ENCODE data around the gene CXCR6.

The CXCR6 gene

GRCh38 chr3:45933591-45933990 lies 9.7 kb upstream of the CXCR6 start:
- H3K4me3 ChIP-seq (ENCODE audit: low read depth, low read length), result no peak overlapping the region
- no peak for DNase-seq (ENCODE audit: low read depth)
- no peak for TF ChIP-seq CTCF (IDR thresholded peaks at IDR 0.05; ENCODE audit: control insufficient read depth, extremely low read depth, insufficient read depth)

DNA sequence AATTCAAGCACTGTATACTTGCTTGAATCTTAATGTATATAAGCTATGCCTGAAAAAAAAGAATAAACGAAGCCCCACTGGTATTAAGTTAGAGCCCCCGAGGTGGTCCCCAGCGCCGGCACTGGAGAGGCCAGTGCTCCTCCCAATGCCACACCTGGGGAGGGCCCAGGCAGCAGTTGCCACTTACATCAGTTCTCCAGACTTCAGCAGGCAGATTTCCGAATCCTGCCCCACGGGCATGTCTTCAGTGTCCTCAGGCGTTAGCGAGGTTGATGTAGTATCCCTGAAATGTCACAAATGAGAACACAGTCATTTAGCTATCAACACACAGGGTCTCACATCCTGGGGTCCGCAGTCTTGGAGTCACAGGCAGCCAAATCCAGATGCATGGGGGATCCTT lies 7.0 kb upstream of the CXCR6 start:
- DNase-seq (ENCODE audit: low read depth), result no peak
- no peak overlapping the region for H3K4me3 ChIP-seq (ENCODE audit: low read depth, low read length)
- TF ChIP-seq CTCF (IDR thresholded peaks at IDR 0.05; ENCODE audit: control insufficient read depth, extremely low read depth, insufficient read depth), result no peak

DNA sequence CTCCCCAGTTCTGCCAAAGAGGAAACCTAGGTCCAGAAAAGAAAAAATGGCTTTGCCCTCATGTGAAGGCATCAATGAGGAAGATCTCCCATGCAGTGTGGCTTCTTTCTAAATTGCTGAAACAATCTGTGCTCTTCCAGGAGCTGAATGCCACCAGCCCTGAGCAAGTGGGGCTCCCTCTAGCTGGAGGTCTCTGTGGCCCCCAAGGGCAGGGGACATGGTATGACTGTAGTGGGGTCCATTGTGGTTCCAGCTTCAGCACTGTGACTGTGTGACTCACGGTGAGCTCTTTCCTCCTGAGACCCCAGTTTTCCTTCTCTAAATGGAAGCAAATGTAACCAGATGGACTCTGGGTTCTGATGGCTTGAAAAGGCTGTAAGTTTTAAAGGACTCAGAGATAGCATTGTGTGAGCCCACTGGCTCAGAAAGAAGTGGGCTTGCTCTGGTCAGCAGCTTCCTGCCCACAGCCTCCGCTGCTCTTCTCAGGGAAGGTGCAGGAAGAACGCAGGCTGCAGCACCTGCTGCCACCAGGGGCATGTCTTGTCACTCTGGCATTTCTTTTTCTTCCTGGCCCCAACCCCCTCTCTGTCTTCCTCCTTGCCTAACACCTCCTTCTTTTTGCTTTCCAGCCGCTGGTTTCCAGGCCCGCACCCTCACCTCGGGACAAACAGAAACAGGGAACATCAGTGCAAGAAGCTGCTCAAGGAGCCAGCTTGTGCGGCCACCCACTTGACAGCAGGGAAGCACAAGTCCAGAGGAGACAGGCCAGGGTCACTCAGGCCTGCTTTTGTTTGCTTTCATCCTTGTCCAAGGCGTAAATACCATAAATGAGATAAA lies 5.8 kb upstream of the CXCR6 start:
- DNase-seq (ENCODE audit: low read depth), result no peak
- TF ChIP-seq CTCF (IDR thresholded peaks at IDR 0.05; ENCODE audit: control insufficient read depth, extremely low read depth, insufficient read depth), result no peak
- H3K4me3 ChIP-seq (ENCODE audit: low read depth, low read length), result no peak overlapping the region

- TF ChIP-seq CTCF (IDR thresholded peaks at IDR 0.05; ENCODE audit: control insufficient read depth, extremely low read depth, insufficient read depth), result no peak
- DNase-seq (ENCODE audit: low read depth), result no peak
- no peak overlapping the region for H3K4me3 ChIP-seq (ENCODE audit: low read depth, low read length)
Observed at GRCh38 chr3:45938043-45938435, 5.2 kb upstream of the CXCR6 start.

DNA sequence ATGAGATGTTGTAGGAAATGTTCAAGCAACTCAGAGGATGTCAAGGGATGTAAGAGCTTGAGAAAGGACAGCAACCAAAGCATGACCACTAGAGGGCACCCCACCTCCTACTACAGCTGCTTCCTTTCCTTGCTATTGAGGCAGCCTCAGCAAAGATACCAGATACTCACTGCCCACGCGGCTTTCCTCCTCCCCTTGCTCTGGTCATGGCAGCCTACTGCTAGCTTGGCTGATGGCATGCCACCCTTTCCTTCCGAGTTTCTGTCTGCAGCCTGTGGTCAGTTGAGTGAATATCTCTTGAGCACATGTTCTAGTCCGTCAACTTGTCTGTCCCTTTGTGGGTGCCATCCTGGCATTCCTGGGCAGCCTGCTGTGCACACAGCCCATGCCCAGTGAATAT lies 4.4 kb upstream of the CXCR6 start:
- TF ChIP-seq CTCF (IDR thresholded peaks at IDR 0.05; ENCODE audit: control insufficient read depth, extremely low read depth, insufficient read depth), result peak; percentile 87
- DNase-seq (ENCODE audit: low read depth), result peak; percentile 66

GRCh38 chr3:45939341-45939771 lies 3.9 kb upstream of the CXCR6 start:
- no peak overlapping the region for H3K4me3 ChIP-seq (ENCODE audit: low read depth, low read length)
- TF ChIP-seq CTCF (IDR thresholded peaks at IDR 0.05; ENCODE audit: control insufficient read depth, extremely low read depth, insufficient read depth), result no peak
- DNase-seq (ENCODE audit: low read depth), result no peak

More for the DNA sequence above, 4.4 kb upstream of the CXCR6 start:
- no peak overlapping the region for H3K4me3 ChIP-seq (ENCODE audit: low read depth, low read length)

Measured in LNCaP clone FGC (cell line).